GM18907 (cell line): ENCODE measurements around the gene CPAMD8.
"Not testable (repeated sequence)": the region's sequence is repeated elsewhere in the genome, so short reads cannot be mapped to it uniquely, and the experiment has no call there.

ENCODE experiments used
- ATAC-seq: cut with Tn5 transposase; IDR thresholded peaks from one replicate; pipeline ENCODE4 v1.9.1; 2021; ENCODE audit warnings: mild to moderate bottlenecking, moderate library complexity; ENCODE audit not compliant: unreplicated experiment

Gene CPAMD8

DNA sequence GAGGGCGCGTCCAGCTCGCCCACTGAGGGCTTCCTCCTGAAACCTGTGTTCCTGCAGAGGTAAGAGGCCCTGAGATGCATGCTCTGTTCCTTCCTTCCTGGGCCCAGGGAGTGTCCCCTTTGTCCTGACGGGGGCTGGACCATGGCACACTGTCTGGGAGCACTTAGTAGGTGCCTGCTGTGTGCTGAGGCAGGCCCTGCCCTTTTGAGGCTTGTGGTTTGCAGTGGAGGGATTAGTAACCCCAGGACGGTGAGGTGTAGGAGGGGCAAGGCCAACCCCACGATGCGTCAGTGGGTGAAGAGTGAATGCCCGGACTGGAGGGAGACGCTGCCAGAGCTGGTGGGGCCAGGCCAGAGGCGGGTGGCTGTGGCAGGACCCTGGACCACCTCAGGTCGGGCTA, 149.0 kb downstream of the CPAMD8 start:
- ATAC-seq: no peak

DNA sequence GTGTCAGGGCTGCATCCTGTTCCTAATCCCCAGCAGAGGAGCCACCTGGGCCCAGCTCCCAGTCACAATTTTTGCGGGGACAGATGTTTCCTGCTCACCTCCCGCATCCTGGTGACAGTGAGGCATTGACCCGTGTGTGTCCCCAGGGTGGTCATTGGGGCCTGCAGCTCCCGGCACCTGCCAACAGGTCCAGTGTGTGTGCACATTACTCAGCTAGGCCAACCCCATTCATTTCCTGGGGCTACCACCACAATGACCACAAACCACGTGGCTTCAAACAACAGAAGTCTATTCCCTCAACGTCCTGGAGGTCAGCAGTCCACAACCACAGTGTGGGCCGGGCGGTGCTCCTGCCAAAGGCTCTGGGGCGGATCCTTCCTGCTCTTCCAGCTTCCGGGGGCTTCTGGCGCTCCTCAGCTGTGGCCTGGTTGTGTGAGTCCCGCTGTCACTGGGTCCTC, 149.7 kb downstream of the CPAMD8 start:
- no peak for ATAC-seq

DNA sequence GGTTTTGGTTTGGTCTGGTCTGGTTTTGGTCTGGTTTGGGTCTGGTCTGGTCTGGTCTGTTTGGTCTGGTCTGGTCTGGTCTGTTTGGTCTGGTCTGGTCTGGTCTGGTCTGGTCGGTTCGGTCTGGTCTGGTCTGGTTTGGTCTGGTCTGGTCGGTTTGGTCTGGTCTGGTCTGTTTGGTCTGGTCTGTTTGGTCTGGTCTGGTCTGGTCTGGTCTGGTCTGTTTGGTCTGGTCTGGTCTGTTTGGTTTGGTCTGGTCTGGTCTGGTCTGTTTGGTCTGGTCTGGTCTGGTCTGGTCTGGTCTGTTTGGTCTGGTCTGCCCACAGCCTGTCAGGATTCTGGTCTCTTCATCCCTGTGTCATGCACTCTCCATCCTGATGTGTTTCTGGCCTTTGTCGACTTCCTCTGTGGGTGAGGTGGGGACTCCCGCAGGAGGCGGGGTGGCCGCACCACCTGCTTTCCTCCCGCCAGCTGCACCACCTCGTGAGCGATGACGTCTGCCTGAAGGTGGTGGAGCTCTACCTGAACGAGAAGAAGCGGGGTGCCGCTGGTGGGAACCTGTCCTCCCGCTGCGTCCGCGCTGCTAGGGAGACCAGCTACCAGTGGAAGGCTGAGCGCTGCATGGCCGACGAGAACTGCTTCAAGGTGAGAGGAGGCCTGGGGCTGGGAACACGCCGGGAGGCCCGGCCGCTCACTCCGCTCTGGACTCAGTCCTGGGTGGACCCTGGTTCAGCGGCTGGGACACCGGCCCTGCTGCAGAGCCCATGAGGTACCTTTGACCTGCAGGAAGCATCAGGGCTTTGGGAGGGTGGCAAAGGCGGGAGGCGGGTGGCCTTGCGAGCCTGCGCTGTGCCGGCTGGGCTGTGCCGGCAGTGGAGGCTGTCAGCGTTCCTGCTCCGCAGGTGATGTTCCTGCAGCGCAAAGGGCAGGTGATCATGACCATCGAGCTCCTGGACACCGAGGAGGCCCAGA, 150.7 kb downstream of the CPAMD8 start:
- ATAC-seq: no peak

DNA sequence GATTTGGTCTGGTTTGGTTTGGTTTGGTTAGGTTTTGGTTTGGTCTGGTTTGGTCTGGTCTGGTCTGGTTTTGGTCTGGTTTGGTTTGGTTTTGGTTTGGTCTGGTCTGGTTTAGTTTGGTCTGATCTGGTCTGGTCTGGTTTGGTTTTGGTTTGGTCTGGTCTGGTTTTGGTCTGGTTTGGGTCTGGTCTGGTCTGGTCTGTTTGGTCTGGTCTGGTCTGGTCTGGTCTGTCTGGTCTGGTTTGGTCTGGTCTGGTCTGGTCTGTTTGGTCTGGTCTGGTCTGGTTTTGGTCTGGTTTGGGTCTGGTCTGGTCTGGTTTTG, 151.7 kb downstream of the CPAMD8 start:
- not testable (repeated sequence) for ATAC-seq

DNA sequence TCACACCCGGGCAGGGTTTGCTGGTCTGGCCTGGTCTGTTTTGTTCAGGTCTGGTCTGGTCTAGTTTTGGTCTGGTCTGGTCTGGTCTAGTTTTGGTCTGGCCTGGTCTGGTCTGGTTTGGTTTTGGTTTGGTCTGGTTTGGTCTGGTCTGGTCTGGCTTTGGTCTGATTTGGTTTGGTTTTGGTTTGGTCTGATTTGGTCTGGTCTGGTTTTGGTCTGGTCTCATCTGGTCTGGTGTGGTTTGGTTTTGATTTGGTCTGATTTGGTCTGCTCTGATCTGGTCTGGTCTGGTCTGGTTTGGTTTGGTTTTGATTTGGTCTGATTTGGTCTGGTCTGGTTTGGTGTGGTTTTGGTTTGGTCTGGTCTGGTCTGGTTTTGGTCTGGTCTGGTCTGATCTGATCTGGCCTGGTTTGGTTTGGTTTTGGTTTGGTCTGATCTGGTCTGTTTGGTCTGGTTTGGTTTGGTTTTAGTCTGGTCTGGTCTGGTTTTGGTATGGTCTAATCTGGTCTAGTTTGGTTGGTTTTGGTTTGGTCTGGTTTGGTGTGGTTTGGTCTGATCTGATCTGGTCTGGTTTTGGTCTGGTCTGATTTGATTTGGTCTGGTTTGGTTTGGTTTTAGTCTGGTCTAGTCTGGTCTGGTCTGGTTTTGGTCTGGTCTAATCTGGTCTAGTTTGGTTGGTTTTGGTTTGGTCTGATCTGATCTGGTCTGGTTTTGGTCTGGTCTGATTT, 152.2 kb downstream of the CPAMD8 start:
- no peak for ATAC-seq

DNA sequence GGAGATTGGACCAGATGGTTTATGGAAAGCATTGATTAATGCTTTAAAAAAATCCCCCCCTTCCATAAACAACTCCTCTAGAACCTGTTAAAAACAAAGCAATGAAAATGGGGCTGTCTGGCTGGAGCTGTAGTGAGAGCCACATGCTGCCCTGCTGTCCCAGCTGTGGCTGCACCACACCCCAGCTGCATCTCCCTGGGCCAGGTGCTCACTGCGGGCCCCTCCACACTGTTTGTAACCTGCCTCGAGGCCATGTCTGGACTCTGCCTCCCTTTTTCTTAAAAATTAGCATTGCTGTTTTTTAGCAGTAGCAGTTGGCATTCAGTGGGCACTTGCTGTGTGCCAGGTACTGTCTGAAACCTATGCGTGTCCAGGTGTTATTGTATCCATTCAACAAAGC, 153.0 kb downstream of the CPAMD8 start:
- no peak for ATAC-seq

DNA sequence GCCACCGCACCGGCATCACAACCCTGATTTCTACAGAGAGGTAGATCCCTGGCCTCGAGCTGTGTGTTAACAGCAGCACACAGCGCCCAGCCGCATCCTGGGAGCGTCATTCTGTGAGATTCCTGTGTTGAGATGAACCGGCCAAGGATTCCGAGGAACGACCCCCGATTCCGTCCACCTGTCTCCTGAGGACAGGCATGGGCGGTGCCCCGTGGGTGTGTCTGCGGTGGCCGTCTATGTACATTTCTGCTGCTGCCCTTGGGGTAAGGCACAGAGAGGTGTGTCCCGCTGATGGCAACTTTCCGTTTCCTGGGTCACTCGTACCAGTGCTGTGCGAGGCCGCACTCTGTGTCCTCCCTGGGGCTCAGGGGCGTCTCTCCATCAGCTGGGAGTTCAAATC, 153.9 kb downstream of the CPAMD8 start:
- no peak for ATAC-seq

DNA sequence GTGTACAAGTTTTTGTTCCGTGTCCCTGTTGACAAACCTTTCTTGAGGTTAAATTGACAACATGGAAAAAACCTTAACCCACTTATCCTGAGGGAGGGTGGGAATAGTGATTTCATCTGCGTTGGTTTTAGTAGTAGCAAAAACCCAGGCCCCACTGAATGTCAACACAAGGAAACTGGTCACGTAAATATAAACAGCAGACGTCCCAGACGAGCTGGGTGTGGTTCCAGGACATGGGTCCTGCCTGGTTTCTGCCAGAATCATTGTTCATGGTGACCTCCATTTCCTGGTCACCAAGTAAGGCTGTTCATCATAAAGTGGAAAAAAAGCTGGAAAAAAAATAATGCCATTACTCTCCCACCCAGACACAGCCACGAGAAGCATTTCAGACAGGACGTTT, 154.7 kb downstream of the CPAMD8 start:
- ATAC-seq: no peak

DNA sequence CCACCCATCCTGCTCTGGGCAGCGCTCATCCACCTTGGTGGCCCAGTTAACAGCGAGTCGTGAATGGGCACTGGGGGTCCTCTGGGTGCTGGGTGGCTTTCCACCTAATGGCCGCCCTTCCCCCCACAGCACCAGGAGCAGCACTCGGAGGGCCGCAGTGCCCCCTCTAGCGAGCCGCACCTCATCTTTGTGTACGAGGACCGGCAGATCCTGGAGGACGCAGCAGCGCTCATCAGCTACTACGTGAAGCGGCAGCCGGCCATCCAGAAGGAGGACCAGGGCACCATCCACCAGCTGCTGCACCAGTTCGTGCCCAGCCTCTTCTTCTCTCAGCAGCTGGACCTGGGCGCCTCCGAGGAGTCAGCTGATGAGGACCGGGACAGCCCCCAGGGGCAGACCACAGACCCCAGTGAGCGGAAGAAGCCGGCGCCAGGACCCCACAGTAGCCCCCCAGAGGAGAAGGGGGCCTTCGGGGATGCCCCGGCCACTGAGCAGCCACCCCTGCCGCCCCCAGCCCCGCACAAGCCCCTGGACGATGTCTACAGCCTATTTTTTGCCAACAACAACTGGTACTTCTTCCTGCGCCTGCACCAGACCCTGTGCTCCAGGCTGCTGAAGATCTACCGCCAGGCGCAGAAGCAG, 157.2 kb downstream of the CPAMD8 start:
- ATAC-seq: no peak

DNA sequence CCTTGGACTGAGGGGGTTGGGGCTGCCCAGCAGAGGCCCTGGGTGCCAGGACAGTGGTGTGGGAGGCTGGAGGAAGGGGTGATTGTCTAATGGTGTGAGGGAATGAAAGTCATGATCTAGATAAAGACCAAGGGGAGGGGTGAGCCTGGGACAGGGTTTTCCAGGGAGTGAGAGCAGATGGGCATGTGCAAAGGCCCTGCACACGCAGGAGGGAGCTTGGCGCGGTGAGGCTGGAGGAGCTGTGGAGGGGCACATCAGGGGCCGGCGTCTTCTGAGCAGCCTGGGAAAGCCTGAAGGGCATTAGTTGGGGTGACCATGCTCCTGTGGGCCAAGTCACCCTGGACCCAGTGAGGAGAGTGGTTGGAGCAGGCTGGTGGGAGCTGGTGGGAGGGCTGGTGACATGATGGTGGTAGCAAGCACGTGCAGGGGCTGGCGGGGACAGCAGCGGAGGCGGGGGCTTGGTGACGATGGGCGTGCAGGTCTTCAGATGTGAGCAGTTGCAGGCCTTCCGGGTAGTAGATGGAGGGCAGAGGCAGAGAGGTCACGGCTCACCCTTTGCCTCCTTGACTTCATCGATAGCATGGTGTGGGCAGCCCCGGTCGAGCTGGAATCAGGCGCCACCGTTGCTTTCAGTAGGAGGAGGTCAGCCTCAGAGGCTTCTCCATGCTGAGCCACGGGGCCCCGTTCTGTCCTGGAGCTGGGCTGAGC, 158.0 kb downstream of the CPAMD8 start:
- no peak for ATAC-seq

DNA sequence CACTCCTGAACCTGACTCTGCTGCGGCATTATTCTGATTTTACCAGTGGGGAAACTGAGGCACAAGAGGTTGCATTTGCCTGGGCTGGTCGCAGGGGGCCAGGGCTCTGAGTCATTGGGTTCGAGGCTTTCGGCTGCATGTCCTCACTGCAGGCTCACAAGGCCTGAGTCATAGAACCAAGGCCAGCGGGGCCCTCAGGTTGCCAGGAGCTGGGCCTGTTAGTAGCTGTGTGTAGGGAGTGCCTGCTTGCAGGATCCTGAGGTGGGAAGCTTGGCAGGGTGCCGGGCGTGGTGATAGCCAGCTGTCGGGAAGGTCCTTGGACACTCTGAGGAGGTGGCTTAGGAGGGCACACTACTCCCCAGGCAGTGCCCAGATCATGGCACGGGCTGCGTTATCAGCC, 159.4 kb downstream of the CPAMD8 start:
- ATAC-seq: no peak

DNA sequence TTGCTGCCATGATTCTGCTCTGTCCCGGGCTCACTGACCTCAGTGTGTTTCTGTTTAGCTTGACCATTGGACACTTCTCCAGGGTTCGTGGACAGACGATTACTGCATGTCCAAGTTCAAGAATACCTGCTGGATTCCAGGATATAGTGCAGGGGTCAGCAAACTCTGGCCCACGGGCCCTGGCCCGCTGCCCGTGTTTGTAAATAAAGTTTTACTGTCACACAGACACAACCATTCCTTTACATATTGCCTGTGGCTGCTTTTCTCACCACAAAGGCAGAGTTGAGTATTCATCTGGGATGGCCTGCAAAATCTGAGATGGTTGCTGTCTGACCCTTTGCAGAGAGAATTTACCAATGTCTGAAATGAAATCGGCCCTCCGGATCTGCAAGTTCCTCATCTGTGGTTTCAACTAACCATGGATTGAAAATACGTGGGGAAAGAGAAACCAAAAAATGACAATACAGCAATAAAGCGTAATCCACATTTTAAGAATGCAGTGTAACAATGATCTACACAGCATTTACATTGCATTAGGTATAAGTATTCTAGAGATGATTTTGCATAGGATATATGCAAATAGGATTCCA, 163.7 kb downstream of the CPAMD8 start:
- no peak for ATAC-seq

DNA sequence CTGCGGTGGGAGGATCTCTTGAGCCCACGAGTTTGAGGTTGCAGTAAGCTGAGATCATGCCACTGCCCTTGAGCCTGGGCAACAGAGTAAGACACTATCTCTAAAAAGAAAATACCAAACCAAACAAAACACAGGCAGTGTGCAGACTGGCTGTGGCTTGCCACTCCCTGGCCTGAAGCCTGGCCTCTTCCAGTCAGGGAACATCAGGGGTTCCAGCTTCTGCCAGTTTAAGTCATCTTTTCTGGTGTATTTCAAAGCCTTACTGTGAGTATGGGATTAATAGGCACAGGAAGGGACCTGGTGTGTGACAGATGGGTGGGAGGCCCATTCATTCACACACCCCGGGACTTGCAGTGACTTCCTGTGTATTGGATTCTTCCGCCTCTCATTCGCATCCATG, 164.8 kb downstream of the CPAMD8 start:
- no peak for ATAC-seq

DNA sequence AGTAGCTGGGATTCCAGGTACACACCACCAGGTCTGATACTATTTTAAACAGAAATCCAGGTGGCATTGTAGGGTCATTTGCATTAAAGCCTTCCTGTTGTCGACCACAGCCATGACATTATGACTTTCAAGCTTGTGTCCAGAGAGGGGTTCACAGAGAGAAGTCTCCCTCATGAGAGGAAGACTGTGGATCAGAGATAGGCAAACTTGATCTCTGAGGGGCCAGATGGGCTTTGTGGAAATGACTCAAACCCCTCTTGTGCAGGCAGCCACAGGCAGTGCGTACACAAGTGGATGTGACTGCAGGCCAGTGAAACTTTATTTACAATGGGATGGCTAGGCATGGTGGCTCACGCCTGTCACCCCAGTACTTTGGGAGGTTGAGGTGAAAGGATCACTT, 165.6 kb downstream of the CPAMD8 start:
- ATAC-seq: no peak

DNA sequence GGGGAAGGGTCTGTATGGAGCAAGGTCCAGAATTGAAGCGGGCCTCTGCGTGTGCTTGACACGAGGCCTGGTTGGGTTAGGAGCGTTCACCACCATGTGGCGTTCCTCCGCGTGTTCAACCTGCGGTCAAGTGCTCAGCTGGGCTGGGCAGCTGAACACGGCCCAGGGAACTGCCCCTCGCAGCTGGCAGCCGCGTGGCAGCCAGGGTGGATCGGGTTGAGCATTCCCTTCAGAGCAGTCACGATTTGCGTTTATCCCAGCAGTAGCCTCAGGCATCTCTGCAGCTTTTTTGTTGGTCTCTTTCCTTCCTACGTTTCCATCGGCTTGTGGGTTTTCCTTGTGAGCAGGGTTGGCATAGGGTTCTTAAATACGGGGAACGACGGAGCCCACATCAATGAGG, 166.5 kb downstream of the CPAMD8 start:
- ATAC-seq: no peak

DNA sequence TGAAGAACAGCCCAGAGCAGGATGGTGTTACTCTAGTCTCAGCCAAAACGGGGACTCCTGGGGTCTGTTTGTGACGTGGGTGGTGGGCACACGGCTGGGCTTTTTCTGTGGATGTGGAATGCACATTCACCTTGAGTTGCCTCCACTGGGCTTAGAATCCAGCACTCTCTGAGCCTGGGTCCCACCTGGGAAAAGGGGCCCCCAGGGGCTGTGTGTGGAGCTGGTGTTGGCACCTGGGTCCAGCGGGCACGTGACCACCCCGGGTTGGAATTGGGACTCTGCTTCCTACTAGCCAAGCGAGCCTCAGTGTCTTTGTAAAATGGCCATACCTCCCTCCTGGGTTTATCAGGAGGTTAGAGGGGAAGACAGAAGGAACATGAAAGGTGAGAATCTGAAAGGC, 167.0 kb downstream of the CPAMD8 start:
- no peak for ATAC-seq

DNA sequence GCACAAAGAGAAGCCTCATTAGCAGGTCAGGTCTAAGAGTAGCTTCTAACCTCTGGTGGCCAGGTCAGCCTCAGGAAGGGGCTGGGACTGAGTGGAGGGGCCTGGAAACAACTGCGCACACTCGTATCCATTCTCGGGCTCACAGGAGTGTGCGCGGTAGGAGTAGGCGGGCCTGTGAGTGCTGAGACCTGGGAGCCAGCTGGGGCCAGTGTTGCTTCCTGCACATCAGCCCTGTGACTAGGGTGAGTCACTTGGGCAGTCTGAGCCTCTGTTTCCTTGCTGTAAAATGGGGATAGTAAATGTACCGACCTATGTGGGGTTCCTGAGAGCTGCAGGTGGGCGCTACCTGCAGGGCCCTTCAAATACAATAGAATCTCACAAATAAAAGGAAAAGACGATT, 170.5 kb downstream of the CPAMD8 start:
- ATAC-seq: no peak

DNA sequence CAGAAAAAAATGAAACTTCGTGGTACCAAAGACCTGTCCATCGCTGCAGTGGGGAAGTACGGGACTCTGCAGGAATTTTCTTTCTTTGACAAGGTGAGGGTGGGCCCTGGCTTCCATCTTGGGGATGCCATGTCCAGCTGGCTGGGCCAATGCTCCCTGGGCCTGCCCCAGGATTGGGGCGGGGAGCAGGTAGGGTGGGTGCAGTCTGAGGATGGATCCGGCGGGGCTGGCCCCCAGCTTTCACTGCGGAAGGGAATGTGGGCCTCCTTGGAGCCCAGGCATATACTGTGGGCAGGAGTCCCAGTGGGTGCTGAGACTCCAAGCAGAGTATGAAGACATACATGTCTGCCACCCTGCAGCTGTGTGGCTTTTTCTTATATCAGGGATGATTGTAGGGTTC, 173.5 kb downstream of the CPAMD8 start:
- no peak for ATAC-seq

DNA sequence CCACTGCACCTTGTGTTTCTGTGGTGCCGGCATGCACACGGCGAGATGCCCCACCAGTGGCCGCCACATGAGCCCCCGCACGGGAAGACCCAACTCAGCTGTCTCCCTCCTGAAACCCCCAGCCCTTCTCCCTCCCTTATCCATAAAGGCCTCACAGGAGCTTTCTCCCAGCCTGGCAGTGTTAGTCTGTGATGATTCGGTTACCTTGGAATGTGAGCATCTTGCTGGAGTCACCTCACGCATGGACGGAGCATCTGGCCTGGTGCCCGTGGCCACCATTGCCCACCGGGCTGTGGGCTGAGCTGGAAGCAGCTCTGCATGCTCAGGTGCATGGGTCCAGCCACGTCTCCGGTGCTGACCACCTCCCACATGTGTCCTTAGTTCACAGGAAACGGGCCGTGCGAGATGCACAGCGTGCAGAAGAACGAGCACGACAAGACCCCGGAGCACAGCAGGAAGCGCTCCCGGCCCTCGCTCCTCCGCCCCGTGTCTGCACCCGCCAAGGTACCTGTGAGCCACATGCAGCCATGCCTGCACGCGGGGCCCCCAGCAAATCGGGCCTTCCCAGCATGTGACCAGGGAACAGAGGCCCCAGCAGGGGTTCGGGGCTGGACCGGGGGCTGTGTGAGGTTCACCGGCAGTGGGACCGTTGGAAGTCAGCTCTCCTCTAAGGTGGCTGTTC, 175.4 kb downstream of the CPAMD8 start:
- ATAC-seq: no peak

DNA sequence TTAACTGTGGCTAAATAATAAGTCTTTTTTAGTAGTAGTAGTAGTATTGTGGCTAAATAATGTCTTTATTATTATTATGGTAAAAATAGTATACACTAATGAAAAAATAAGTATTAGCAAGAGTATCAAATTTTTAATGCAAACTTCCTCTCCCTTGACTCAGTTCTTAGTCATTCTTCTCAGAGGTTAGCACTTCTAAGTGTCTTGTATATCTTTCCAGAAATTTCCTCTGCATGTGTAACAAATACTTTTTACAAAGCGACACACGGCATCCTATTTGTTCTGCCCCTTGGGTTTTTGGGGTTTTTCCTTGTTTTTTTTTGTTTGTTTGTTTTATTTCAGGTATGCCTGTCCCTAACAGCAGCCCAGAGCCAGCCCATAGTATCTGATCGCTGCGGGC, 176.5 kb downstream of the CPAMD8 start:
- ATAC-seq: no peak
